ENCODE results near the gene SPSB3.

Gene SPSB3

GRCh38 chr16:1765826-1766225, 16.5 kb downstream of the SPSB3 start:
- DNase-seq (ENCODE audit: low read depth in 2 of 3, low spot score in 1 of 3), result no peak

- no peak for DNase-seq (ENCODE audit: low read depth in 2 of 3, low spot score in 1 of 3)
Observed at GRCh38 chr16:1764971-1765370, 17.4 kb downstream of the SPSB3 start.

GRCh38 chr16:1763521-1764511, 18.6 kb downstream of the SPSB3 start:
- no peak for DNase-seq (ENCODE audit: low read depth in 2 of 3, low spot score in 1 of 3)

- DNase-seq (ENCODE audit: low read depth in 2 of 3, low spot score in 1 of 3), result no peak
Observed at GRCh38 chr16:1762879-1763520, 19.4 kb downstream of the SPSB3 start.

GRCh38 chr16:1762196-1762878, 20.0 kb downstream of the SPSB3 start:
- DNase-seq (ENCODE audit: low read depth in 2 of 3, low spot score in 1 of 3), result no peak

GRCh38 chr16:1761751-1762150, 20.6 kb downstream of the SPSB3 start:
- DNase-seq (ENCODE audit: low read depth in 2 of 3, low spot score in 1 of 3), result no peak

- no peak for DNase-seq (ENCODE audit: low read depth in 2 of 3, low spot score in 1 of 3)
Observed at GRCh38 chr16:1760911-1761310, 21.5 kb downstream of the SPSB3 start.

- DNase-seq (ENCODE audit: low read depth in 2 of 3, low spot score in 1 of 3), result no peak
Observed at GRCh38 chr16:1759511-1759910, 22.9 kb downstream of the SPSB3 start.

- DNase-seq (ENCODE audit: low read depth in 2 of 3, low spot score in 1 of 3), result no peak
Observed at GRCh38 chr16:1758923-1759322, 23.4 kb downstream of the SPSB3 start.

GRCh38 chr16:1757714-1758461, 24.5 kb downstream of the SPSB3 start:
- no peak for DNase-seq (ENCODE audit: low read depth in 2 of 3, low spot score in 1 of 3)

- DNase-seq (ENCODE audit: low read depth in 2 of 3, low spot score in 1 of 3), result no peak
Observed at GRCh38 chr16:1754204-1754603, 28.2 kb downstream of the SPSB3 start.

GRCh38 chr16:1752853-1753252, 29.5 kb downstream of the SPSB3 start:
- DNase-seq (ENCODE audit: low read depth in 2 of 3, low spot score in 1 of 3), result no peak

- no peak for DNase-seq (ENCODE audit: low read depth in 2 of 3, low spot score in 1 of 3)
Observed at GRCh38 chr16:1751946-1752345, 30.4 kb downstream of the SPSB3 start.

GRCh38 chr16:1749152-1750117, 32.9 kb downstream of the SPSB3 start:
- no peak for DNase-seq (ENCODE audit: low read depth in 2 of 3, low spot score in 1 of 3)

GRCh38 chr16:1747934-1748333, 34.4 kb downstream of the SPSB3 start:
- no peak for DNase-seq (ENCODE audit: low read depth in 2 of 3, low spot score in 1 of 3)

- DNase-seq (ENCODE audit: low read depth in 2 of 3, low spot score in 1 of 3), result no peak
Observed at GRCh38 chr16:1746693-1747195, 35.6 kb downstream of the SPSB3 start.

GRCh38 chr16:1745900-1746692, 36.3 kb downstream of the SPSB3 start:
- DNase-seq (ENCODE audit: low read depth in 2 of 3, low spot score in 1 of 3), result no peak

- no peak for DNase-seq (ENCODE audit: low read depth in 2 of 3, low spot score in 1 of 3)
Observed at GRCh38 chr16:1745181-1745899, 37.0 kb downstream of the SPSB3 start.
